HepG2 (cell line): ENCODE measurements around the gene FBXL13. TPM values are rescaled to one million over a fixed set of nuclear protein-coding genes. Genes with fewer than 3 reads are reported as not detected.
"Not testable (repeated sequence)": the region's sequence is repeated elsewhere in the genome, so short reads cannot be mapped to it uniquely, and the experiment has no call there.

Experiments
- ATAC-seq: fragments of 200-7000 bp; cut with Tn5 transposase; 3 replicates; pipeline ENCODE4 v1.9.1; 2020; ENCODE audit warnings: mild to moderate bottlenecking, moderate library complexity
- BruUV-seq: library from RNA; stranded (reverse); fragments of 400-500 nt; replicated peaks from 2 replicates; lab custom pipeline; 2021; lab: Mats Ljungman, UMichigan
- CTCF ChIA-PET: fragments of 300-600 bp; formaldehyde crosslinking; extraction: SDS; loops from one replicate; lab custom pipeline; 2021; ENCODE audit warnings: low total read pairs, inconsistent platforms, low intra/inter-chr PET ratio; lab: Yijun Ruan, JAX
- POLR2A ChIA-PET: fragments of 350-600 bp; sonication (Branson Sonifier 250); formaldehyde crosslinking; loops from one replicate; lab custom pipeline; 2020; ENCODE audit warnings: antibody characterized with exemption, inconsistent platforms; lab: Yijun Ruan, JAX
- DNase-seq: peaks from one replicate; pipeline ENCODE4 v3.0.0-alpha.2; 2015; ENCODE audit warnings: low spot score
- FAIRE-seq: peaks from 3 replicates; lab custom pipeline; 2011; peaks lifted over from hg19 to GRCh38; lab: Jason Lieb, UNC
- H2AFZ ChIP-seq: one replicate; pipeline ENCODE4 v1.6.1; 2011; ENCODE audit warnings: low read length, inconsistent platforms
- H3K27ac ChIP-seq: fragments of 300-600 bp; 3 replicates; pipeline ENCODE4 v1.8.0; 2011; ENCODE audit warnings: mixed run types, mild to moderate bottlenecking, mixed read lengths, low read length, inconsistent platforms; ENCODE audit not compliant: insufficient read depth; ENCODE audit errors: extremely low read length
- H3K27me3 ChIP-seq, 2 experiments: fragments of 200-600 bp in 1 of 2; 2 replicates in 1 of 2; 3 replicates in 1 of 2; pipeline versions ENCODE4 v1.6.0 to v1.8.0; 2011; ENCODE audit warnings: low read length in 2 of 2, mild to moderate bottlenecking in 2 of 2, moderate library complexity in 2 of 2, inconsistent platforms in 1 of 2; ENCODE audit not compliant: insufficient read depth in 2 of 2, control insufficient read depth in 1 of 2
- H3K36me3 ChIP-seq, 2 experiments: fragments of 200-600 bp in 1 of 2; replicated peaks in 1 of 2; 2 replicates in 1 of 2; 3 replicates in 1 of 2; pipeline versions ENCODE4 v1.5.1 to v1.8.0; 2011; ENCODE audit warnings: low read length in 2 of 2, inconsistent platforms in 1 of 2; ENCODE audit not compliant: insufficient read depth in 2 of 2, control insufficient read depth in 1 of 2
- H3K4me1 ChIP-seq: 2 replicates; pipeline ENCODE4 v1.5.1; 2012; ENCODE audit warnings: low read length, inconsistent platforms; ENCODE audit not compliant: insufficient read depth
- H3K4me2 ChIP-seq: 2 replicates; pipeline ENCODE4 v1.6.0; 2011; ENCODE audit warnings: low read depth, low read length, inconsistent platforms
- H3K4me3 ChIP-seq, 3 experiments: fragments of 200-600 bp in 1 of 3; sonication (generic), shearing (Covaris generic) in 1 of 3; replicated peaks in 1 of 3; 2 replicates each; pipeline ENCODE4 v1.5.1; 2011 to 2016; ENCODE audit warnings: low read length in 3 of 3, inconsistent platforms in 2 of 3, low read depth in 2 of 3, mild to moderate bottlenecking in 2 of 3, control low read depth in 1 of 3, mixed read lengths in 1 of 3; ENCODE audit not compliant: insufficient read depth in 1 of 3
- H3K79me2 ChIP-seq: one replicate; pipeline ENCODE4 v1.6.1; 2011; ENCODE audit warnings: low read length, inconsistent platforms; ENCODE audit not compliant: insufficient read depth
- H3K9ac ChIP-seq: 2 replicates; pipeline ENCODE4 v1.6.0; 2011; ENCODE audit warnings: mild to moderate bottlenecking, low read depth, low read length, inconsistent platforms; ENCODE audit not compliant: insufficient read depth
- H3K9me3 ChIP-seq: 2 replicates; pipeline ENCODE4 v1.5.1; 2012; ENCODE audit warnings: mild to moderate bottlenecking, low read length
- H4K20me1 ChIP-seq: 2 replicates; pipeline ENCODE4 v1.6.0; 2011; ENCODE audit warnings: inconsistent platforms, mild to moderate bottlenecking, low read length, moderate library complexity; ENCODE audit not compliant: insufficient read depth
- WGBS: methylation state at CpG from one replicate; pipeline ENCODE4 v1.1.6; 2017; ENCODE audit warnings: low lambda C conversion rate; 5-methylcytosine and 5-hydroxymethylcytosine counted together
- in situ Hi-C: cut with HindIII; loops from 2 replicates; pipeline ENCODE4 v1.10.0; 2017; ENCODE audit warnings: low pct_unique_long_range_greater_than_20kb; ENCODE audit not compliant: extremely low pct_ligation_motif_present
- intact Hi-C: fragments of 100-400 bp; cut with micrococcal nuclease; formaldehyde crosslinking; loops from one replicate; pipeline ENCODE4 v1.10.0; 2022; ENCODE audit not compliant: unreplicated experiment
- polyA plus RNA-seq, 8 experiments: library from polyadenylated mRNA; depleted of rRNA in 3 of 8; stranded (reverse) in 7 of 8; unstranded in 1 of 8; fragments of >200 nt; fragmentation: Illumina TruSeq in 4 of 8; extraction: Trizol in 4 of 8; gene quantifications; 2 replicates each; pipeline versions ENCODE4 v1.2.1 to v1.2.3, GENCODE V29; 2011 to 2016; ENCODE audit warnings: low read depth in 4 of 8, missing spikeins in 1 of 8, mixed read lengths in 1 of 8; ENCODE audit not compliant: insufficient read depth in 1 of 8
- total RNA-seq, 5 experiments: library from RNA; depleted of rRNA; stranded (reverse); fragments of >200 nt; fragmentation: Illumina TruSeq; extraction: Trizol; gene quantifications; 2 replicates each; pipeline ENCODE4 v1.2.3, GENCODE V29; 2016; ENCODE audit warnings: low read depth in 1 of 5

Gene FBXL13
- total and polyA plus RNA-seq, 2 of the 13 experiments (the other 11 are each of a cell fraction or from before 2014, with no cell fraction given), result 0.24 to 0.77 TPM

GRCh38 chr7:103023578-103023977 is 51.0 kb downstream of the FBXL13 start:
- H3K4me1 ChIP-seq, H3K9ac ChIP-seq, H3K4me3 ChIP-seq, FAIRE-seq, H3K27me3 ChIP-seq, H2AFZ ChIP-seq, H3K27ac ChIP-seq, BruUV-seq, CTCF ChIA-PET, H3K9me3 ChIP-seq, intact Hi-C loops, H3K4me2 ChIP-seq, H3K36me3 ChIP-seq, H3K79me2 ChIP-seq, ATAC-seq, DNase-seq, POLR2A ChIA-PET, H4K20me1 ChIP-seq, in situ Hi-C loops: not testable (repeated sequence)
- 8% methylated on average over 1 of the region's 1 CpG for WGBS

- ATAC-seq, H3K9ac ChIP-seq, H3K9me3 ChIP-seq, DNase-seq, BruUV-seq, in situ Hi-C loops, H3K27me3 ChIP-seq, intact Hi-C loops, FAIRE-seq, POLR2A ChIA-PET, H4K20me1 ChIP-seq, H2AFZ ChIP-seq, H3K4me2 ChIP-seq, H3K79me2 ChIP-seq, H3K36me3 ChIP-seq, CTCF ChIA-PET, H3K4me3 ChIP-seq, H3K27ac ChIP-seq, H3K4me1 ChIP-seq: not testable (repeated sequence)
- WGBS, result 0% methylated on average over 1 of the region's 1 CpG
Observed at GRCh38 chr7:103021490-103021889, 53.1 kb downstream of the FBXL13 start.

GRCh38 chr7:103020876-103021275 is 53.7 kb downstream of the FBXL13 start:
- CTCF ChIA-PET, POLR2A ChIA-PET: not testable (repeated sequence)
- 21% methylated on average over 3 of the region's 3 CpGs for WGBS

GRCh38 chr7:103018295-103018694 is 56.3 kb downstream of the FBXL13 start:
- CTCF ChIA-PET, H3K4me2 ChIP-seq, H3K4me3 ChIP-seq, in situ Hi-C loops, ATAC-seq, H3K4me1 ChIP-seq, H3K9ac ChIP-seq, H2AFZ ChIP-seq, FAIRE-seq, H3K36me3 ChIP-seq, H3K79me2 ChIP-seq, DNase-seq, H3K27me3 ChIP-seq, intact Hi-C loops, POLR2A ChIA-PET, H3K9me3 ChIP-seq, BruUV-seq, H4K20me1 ChIP-seq, H3K27ac ChIP-seq: not testable (repeated sequence)
- 51% methylated on average over 3 of the region's 3 CpGs for WGBS

More at GRCh38 chr7:103020876-103021275, 53.7 kb downstream of the FBXL13 start:
- H2AFZ ChIP-seq, H3K4me2 ChIP-seq, DNase-seq, H4K20me1 ChIP-seq, BruUV-seq, H3K9me3 ChIP-seq, H3K9ac ChIP-seq, H3K4me3 ChIP-seq, ATAC-seq, FAIRE-seq, in situ Hi-C loops, H3K4me1 ChIP-seq, H3K27me3 ChIP-seq, H3K79me2 ChIP-seq, H3K36me3 ChIP-seq, intact Hi-C loops, H3K27ac ChIP-seq: not testable (repeated sequence)
